NK-92 (cell line): ENCODE results near the gene NREP.

Source experiments
- DNase-seq: peaks from one replicate; lab custom pipeline; 2025; ENCODE audit not compliant: unreplicated experiment; lab: John Stamatoyannopoulos, UW

The NREP gene, protein sequence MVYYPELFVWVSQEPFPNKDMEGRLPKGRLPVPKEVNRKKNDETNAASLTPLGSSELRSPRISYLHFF

DNA sequence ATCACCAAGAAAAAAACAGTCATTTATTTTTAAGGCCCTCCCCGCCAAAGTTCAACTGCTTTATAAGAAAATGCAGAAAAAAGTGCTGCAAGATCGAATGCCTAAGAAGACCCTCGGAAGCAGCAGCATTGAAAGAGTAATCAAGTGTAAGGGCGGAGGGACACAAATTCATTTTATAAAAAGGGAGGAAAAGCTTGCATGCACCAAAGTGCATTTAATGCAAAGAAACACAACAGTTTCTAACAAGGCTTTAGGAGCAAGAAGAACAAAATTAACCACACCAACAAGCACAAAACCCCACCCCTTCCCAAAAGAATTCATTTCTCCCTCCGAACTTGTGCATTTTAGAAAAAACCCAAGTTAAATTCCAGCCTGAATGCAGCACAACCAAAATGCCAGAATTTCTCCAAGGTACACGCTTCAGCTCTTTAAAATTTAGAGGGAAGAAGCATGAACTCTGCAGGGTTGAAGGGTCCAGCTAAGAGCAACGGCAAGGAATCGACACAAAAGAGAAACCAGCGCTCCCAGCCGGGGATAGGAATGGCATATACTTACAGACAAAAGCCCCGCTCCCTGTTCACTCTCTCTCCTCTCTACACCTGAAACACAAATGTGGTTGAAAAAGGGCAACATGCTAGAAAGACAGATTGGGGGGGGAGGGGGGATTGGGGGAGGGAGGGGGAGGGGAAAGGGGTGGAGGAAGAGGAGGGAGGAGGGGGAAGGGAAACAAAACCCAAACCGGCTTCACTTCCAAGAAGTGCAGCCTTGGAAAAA lies at the start of gene NREP:
NREP (minus strand) TSS at position 614 of the 774 bp plus-strand sequence. CDS start 1,422 bp downstream, outside the sequence.
- DNase-seq = no peak

DNA sequence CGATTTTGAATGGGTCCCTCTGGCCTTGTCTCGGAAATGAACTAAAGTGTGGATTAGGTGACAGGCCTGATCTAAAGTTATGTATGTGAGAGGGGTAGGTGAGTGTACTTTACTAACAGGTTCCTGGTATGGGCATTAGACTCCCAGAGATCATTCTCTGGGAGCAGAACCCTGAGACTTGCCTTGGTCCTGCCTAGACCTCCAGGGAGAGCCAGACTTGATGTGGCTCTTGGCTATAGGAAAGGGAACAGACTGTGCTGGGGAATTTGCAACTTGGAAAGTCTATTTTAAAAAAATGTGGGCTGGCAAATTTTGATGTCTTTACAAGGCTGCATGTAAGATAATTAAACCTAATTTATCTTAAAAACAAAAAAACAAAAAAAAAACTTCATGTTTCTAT lies 49.8 kb upstream of the NREP start:
- DNase-seq = no peak

DNA sequence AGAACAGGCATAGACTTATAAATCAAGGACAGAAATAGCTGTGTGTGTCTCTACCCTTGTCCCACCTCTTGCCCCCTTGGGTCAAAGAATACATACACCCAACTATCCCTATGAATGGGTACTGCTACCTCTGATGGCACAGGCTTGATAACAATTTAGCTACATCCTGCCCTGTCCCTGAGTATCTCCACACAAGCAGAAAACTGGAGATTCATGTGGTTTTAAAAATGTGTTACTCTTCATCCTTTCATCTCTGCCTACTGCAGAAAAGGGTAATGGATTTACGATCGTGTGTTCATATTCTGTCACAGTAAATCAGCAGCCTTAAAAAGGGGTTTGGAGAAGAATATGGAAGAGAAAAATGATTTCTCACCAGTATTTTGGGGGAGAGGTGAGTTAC lies 49.2 kb upstream of the NREP start:
- no peak for DNase-seq

DNA sequence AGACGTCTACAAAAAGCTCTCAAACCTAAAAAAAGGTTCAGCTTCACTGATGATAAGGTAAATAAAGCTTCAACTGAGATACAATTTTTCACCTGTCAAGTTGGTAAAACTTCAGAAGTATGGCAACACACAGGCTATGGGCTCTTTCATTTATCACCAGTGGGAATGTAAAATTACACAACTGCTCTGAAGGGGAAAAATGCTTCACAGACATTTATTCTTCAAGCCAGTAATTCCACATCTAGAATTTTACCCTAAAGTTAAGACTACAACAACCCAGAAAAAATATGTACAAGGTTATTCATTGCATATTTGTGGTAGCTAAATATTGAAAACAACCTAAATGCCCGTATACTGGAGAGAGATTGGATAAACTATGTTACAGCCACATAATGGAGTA lies 48.1 kb upstream of the NREP start:
- DNase-seq = no peak

DNA sequence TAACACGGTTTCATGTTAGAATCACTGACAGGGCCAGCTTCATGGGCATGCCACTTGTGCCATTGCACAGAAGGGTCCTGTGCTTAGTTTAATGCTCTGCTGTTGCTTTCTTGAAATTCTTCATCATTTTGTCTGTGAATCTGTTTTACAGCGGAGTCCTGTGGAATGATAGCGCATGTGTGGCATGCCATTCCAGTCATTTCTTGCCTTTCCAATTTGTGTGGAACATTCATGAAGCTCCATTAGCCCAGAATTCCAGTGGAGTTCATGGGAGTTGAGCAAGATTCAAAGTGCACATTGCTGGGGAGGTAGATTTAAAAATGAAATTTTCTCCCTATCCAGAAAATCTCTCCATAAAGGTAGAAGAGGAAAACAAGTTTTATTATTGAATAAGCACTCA lies 43.4 kb upstream of the NREP start:
- no peak for DNase-seq

DNA sequence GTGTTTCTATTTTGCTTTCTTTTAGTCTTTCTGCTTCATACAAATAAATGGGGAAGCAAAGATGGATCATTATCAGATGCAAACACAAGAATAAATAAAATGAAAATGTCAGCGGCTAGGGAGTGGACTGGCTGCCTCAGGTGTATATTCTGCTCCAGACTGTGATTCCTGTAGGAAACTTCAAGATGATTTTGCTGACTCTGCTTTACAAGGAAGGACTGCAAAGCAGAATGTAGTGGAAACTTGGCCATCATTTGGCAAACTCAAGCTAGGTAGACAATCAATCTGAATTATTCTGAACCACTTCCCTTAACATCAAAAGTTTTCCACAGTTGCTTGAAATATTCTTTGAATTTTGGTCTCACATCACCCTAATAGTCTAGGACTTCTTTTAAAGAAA lies 38.1 kb upstream of the NREP start:
- no peak for DNase-seq

GRCh38 chr5:111792471-111793058 lies 35.6 kb upstream of the NREP start:
- no peak for DNase-seq

DNA sequence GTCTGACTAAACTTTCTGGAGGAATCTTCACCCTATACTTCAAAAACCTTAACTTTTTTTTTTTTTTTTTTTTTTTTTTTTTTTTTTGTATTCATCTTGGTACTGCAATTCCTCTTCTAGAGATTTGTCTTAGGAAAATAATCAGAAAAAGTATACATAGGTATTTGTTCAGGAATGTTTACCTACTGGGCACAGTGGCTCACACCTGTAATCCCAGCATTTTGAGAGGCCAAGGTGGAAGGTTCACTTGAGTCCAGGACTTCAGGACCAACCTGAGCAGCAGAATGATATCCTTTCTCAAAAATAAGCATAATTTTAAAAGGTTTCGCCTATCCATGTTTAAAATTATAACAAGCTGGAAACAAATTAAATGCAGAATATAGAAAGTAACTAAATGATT lies 33.3 kb upstream of the NREP start:
- DNase-seq = no peak

GRCh38 chr5:111787006-111787405 lies 30.0 kb upstream of the NREP start:
- no peak for DNase-seq

DNA sequence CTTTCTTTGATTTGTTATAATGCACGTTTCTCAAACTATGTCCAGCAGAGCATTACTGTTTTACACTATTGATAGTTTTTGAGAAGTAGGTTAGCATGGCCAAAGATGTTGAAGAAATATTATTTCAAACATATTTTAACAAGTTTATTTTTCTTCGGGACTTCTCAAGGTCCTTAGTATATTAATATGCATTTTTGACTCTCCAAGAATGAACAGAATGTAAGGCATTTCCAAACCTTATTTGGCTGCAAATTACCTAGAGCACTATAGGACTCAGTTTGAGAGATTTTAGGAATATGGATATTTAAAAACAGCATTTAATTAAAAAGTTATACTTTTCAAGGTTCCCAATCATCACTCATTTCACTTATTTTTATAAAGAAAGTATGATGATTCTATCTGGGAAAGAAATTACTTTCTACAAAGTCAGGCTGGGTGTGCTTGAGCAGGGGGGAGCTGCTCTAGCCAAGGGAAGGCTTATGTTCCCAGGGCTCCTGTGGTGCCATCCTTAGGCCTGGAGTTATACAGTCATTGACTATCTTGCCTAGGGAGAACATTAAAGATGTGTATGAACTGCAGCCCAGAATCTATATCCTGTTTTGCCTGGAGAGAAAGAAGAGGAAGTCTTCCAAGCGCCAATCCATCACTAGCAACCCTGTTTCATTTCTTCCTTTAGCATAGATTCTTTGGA lies 27.6 kb upstream of the NREP start:
- DNase-seq = no peak

- no peak for DNase-seq
Observed at GRCh38 chr5:111783537-111783936, 26.5 kb upstream of the NREP start.

- no peak for DNase-seq
Observed at GRCh38 chr5:111782216-111782615, 25.2 kb upstream of the NREP start.

DNA sequence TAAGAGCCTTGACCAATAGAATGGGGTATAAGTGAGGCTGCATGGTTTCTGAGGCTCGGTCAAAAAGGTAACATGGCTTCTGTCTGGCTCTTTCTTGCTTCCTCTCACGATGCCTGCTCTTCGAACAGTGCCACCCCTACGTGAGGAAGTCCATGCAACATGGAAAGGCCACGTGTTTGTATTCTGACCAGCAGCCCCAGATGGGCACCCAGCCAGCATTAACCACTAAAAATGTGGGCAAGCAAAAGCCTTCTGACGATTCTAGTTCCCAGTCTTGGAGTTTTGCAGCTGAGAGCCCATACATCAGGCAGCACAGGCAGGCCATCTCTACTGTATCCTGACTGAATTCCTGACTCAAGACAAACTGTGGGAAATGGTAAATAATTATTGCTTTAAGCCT lies 24.2 kb upstream of the NREP start:
- DNase-seq = no peak

DNA sequence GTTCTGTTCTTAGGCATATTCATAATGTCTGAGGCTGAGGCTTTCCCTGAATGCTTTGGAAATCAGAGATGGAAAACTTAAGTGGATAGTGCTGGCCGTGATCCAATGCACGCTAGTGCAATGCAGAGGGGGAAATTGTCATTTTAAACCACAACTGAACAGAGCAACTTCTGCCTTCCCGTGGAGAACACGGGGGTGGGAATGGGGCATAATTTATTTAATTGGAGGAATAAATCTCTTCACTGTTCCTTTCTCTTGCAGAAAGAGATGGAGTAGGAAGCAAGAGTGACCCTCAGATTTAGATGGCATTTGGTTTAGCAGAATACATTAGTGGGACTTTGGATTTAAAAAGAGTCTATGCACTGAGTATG lies 22.9 kb upstream of the NREP start:
- no peak for DNase-seq

DNA sequence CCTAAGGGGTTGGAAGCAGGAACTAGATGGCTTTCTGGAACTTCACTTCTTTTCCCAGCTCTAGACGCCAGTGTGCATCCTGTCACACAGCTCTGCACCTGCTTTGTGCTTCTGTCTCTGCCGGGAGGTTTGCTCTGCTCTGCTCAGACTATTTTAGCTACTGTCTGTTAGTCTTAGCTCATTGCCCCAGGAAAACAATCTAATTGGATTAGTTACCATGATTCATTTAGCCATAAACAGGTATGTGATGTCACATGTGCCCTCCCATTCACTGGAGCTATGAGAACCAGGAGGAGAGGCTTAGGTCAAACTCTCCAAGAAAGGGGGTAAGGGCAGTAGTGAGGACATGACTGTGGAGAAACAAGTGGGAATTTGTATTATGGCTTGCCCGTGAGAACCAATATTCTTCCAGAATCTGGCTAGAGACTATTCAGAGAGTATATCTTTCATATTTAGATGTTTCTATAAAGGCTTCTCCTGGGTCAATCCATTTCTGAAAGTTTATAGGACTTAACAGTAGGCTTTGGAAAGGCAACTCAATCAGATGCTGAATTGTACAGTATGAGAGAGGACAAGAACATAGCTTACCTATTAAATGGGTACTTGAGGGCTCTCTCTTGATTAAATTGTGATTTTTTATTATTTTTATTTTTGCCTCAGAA lies 22.4 kb upstream of the NREP start:
- no peak for DNase-seq

- no peak for DNase-seq
Observed at GRCh38 chr5:111776913-111777781, 20.2 kb upstream of the NREP start.

DNA sequence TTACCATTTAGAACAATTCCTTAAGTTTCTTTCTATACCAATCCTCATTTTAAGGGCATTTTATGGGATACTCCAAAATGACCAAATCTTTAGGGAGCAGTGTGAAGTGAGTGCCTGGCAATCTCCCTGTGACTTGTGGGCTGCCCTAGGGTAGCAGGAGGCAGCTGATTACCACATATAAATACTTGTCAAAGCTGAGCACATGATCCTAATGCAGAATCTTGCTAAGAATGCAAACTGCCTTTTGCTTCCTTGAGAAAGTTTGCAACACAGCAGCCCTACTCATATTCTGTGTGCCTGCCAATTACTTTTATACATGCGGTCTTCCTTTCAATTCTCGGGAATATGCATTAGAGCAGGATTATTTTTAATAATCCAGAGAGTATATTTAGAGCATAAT lies 18.2 kb upstream of the NREP start:
- DNase-seq = no peak

GRCh38 chr5:111774525-111774924 lies 17.5 kb upstream of the NREP start:
- DNase-seq = no peak

GRCh38 chr5:111772456-111773122 lies 15.6 kb upstream of the NREP start:
- no peak for DNase-seq

DNA sequence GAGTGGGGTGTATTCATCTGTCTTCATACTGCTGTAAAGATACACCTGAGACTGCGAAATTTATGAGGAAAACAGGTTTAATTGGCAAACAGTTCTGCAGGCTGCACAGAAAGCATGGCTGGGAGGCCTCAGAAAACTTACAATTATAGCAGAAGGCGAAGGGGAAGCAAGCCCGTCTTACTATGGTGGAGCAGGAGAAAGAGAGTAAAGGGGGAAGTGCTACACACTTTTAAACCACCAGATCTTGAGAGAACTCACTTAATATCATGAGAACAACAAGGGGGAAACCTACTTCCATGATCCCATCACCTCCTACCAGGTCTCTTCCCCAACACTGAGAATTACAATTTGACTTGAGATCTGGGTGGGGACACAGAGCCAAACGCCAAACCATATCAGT lies 12.5 kb upstream of the NREP start:
- no peak for DNase-seq
